Cardiac muscle cell (in vitro differentiated cells and primary cell): ENCODE results near the gene ZBTB7B. TPM values are rescaled to one million over a fixed set of nuclear protein-coding genes. Genes with fewer than 3 reads are reported as not detected.

ENCODE experiments used
- DNase-seq, 2 donors: peaks; one replicate each; pipeline versions ENCODE4 v3.0.0 to v3.0.0-alpha.2; 2010 to 2017; ENCODE audit warnings: low read depth in 1 of 2, low spot score in 1 of 2
- H3K27ac ChIP-seq: fragments of 200-600 bp; sonication (generic); 2 replicates; pipeline ENCODE4 v1.5.1; 2016
- H3K27me3 ChIP-seq: fragments of 200-600 bp; sonication (generic); 2 replicates; pipeline ENCODE4 v1.6.0; 2016; ENCODE audit warnings: control low read depth
- H3K36me3 ChIP-seq: fragments of 200-600 bp; sonication (generic); 2 replicates; pipeline ENCODE4 v1.5.1; 2016; ENCODE audit warnings: control low read depth
- H3K4me1 ChIP-seq: fragments of 200-600 bp; sonication (generic); 2 replicates; pipeline ENCODE4 v1.8.1; 2017; ENCODE audit warnings: low read depth, mild to moderate bottlenecking, mixed run types
- H3K4me3 ChIP-seq: fragments of 200-600 bp; sonication (generic); 2 replicates; pipeline ENCODE4 v1.5.1; 2016; ENCODE audit warnings: mild to moderate bottlenecking
- H3K9me3 ChIP-seq: fragments of 200-600 bp; sonication (generic); 2 replicates; pipeline ENCODE4 v1.5.1; 2017; ENCODE audit warnings: low read depth, mild to moderate bottlenecking, control low read depth
- CTCF ChIP-seq: IDR thresholded peaks from 2 replicates; pipeline ENCODE4 v1.5.1; 2012; ENCODE audit warnings: low read depth, mild to moderate bottlenecking, low read length
- polyA plus RNA-seq: library from polyadenylated mRNA; unstranded; fragments of >200 nt; fragmentation: Nextera tagmentation; extraction: Ambion mirVana; gene quantifications from 2 replicates; pipeline ENCODE4 v1.2.1, GENCODE V29; 2016
- total RNA-seq: library from RNA; depleted of rRNA; stranded (reverse); fragments of >200 nt; gene quantifications from 2 replicates; pipeline ENCODE4 v1.2.3, GENCODE V29; 2016

Gene ZBTB7B
- total and polyA plus RNA-seq, 2 experiments from 2014 or later: 4.7 to 25.6 TPM

- peaks cover 10% of the 10 kb centered on the region for H3K4me1 ChIP-seq
- TF ChIP-seq CTCF: peak; percentile 64
- no peaks in the 10 kb centered on the region for H3K27me3 ChIP-seq
- DNase-seq: peak; percentile 99 to 100
- peak overlapping the region; percentile 75 for H3K4me3 ChIP-seq
- H3K9me3 ChIP-seq: no peaks in the 10 kb centered on the region
- no peaks in the 10 kb centered on the region for H3K36me3 ChIP-seq
- H3K27ac ChIP-seq: peak overlapping the region; percentile 85
Measured at GRCh38 chr1:155001675-155002463, 733 bp upstream of the ZBTB7B start.

GRCh38 chr1:155003227-155003765 lies 694 bp downstream of the ZBTB7B start:
- DNase-seq: peak; percentile 34 to 55
- no peak for TF ChIP-seq CTCF

GRCh38 chr1:155003766-155004351 lies 1.3 kb downstream of the ZBTB7B start:
- Histone ChIP-seq H3K9me3 (no peaks in the 10 kb centered on the region), H3K27me3 (no peaks in the 10 kb centered on the region), H3K36me3 (no peaks in the 10 kb centered on the region), H3K4me1 (peaks cover 7% of the 10 kb centered on the region), H3K4me3 (peak overlapping the region; percentile 75), H3K27ac (peak overlapping the region; percentile 79)
- DNase-seq: peak; percentile 47 to 60
- no peak for TF ChIP-seq CTCF

More at GRCh38 chr1:155003227-155003765, 694 bp downstream of the ZBTB7B start:
- H3K9me3 ChIP-seq: no peaks in the 10 kb centered on the region
- peak overlapping the region; percentile 75 for H3K4me3 ChIP-seq
- no peaks in the 10 kb centered on the region for H3K36me3 ChIP-seq
- H3K27ac ChIP-seq: peak overlapping the region; percentile 79
- peaks cover 10% of the 10 kb centered on the region for H3K4me1 ChIP-seq
- H3K27me3 ChIP-seq: no peaks in the 10 kb centered on the region

- H3K36me3 ChIP-seq: no peaks in the 10 kb centered on the region
- no peak for TF ChIP-seq CTCF
- DNase-seq: no peak
- peak overlapping the region; percentile 79 for H3K27ac ChIP-seq
- peak overlapping the region; percentile 75 for H3K4me3 ChIP-seq
- H3K9me3 ChIP-seq: no peaks in the 10 kb centered on the region
- H3K4me1 ChIP-seq: peaks cover under 1% of the 10 kb centered on the region
- H3K27me3 ChIP-seq: no peaks in the 10 kb centered on the region
Measured at GRCh38 chr1:155004352-155005075, 1.9 kb downstream of the ZBTB7B start.
